Prostate gland (tissue), 2 donors: Measurements from ENCODE around the gene AGPAT4.

Experiments used
- POLR2AphosphoS5 ChIP-seq: sonication (generic); formaldehyde crosslinking; IDR thresholded peaks from one replicate; pipeline ENCODE4 v1.6.1; 2017; ENCODE audit warnings: antibody characterized with exemption
- TF ChIP-seq, protein P1 (sequence below), 4 experiments: fragments of 200-600 bp in 2 of 4; fragments of 450-650 bp in 2 of 4; sonication (generic) in 2 of 4; IDR thresholded peaks; 1 replicate in 3 of 4; 2 replicates in 1 of 4; pipeline ENCODE4 v1.5.1; 2016 to 2019; ENCODE audit warnings: antibody characterized with exemption in 4 of 4, mild to moderate bottlenecking in 2 of 4, moderate library complexity in 2 of 4

DNA sequence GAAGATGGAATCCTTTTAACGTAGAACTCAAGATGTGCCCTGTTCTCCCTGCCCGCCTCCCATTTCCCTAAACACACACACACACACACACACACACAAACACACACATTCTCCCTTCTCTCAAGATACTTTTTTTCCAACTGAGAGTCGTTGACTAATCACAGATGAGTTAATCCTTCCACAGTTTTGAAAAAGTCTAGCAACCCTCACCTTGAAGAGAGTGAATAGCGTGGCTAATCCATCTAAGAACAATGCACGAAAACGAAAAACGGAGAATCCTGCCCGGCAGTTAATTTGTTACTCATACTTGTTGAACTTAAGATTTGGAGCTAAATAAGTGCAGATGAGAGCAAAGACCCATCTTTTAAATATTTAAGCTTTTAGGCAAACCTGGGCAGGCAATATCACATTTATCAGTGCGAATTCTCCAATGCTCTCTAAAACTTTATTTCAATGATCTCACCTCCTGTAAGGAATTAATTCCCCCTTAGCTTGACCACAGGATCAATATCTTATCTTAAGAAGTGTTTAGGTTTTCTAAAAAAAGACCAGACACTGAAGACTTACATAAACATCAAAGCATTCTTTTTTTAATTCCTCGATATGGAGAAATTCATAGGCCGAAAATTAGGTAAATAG is 1.1 kb downstream of the AGPAT4 start:
- TF ChIP-seq, protein P1, sequence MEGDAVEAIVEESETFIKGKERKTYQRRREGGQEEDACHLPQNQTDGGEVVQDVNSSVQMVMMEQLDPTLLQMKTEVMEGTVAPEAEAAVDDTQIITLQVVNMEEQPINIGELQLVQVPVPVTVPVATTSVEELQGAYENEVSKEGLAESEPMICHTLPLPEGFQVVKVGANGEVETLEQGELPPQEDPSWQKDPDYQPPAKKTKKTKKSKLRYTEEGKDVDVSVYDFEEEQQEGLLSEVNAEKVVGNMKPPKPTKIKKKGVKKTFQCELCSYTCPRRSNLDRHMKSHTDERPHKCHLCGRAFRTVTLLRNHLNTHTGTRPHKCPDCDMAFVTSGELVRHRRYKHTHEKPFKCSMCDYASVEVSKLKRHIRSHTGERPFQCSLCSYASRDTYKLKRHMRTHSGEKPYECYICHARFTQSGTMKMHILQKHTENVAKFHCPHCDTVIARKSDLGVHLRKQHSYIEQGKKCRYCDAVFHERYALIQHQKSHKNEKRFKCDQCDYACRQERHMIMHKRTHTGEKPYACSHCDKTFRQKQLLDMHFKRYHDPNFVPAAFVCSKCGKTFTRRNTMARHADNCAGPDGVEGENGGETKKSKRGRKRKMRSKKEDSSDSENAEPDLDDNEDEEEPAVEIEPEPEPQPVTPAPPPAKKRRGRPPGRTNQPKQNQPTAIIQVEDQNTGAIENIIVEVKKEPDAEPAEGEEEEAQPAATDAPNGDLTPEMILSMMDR (IDR thresholded peaks at IDR 0.05), result no peak
- TF ChIP-seq POLR2AphosphoS5, result no peak
